ENCODE results near the gene AQR.

Gene AQR

DNA sequence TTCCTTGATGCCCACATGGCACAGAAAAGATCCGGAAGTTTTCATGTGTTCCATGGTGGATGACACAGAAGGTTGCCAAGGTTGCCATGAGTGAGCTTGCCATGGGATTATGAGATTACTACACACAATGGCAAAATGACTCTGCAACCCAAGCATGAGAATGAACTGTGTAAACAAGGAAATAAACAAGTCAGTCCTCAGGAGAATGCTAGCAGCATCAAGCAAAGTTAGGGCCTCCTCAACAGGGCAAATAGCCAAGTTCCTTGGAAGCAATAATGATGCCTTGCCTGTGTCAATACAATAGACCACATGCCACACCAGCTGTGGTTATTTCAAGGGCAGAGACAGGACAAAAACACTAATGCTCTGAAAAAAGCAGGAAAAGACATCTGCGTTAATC is 41.8 kb downstream of the AQR start:
- H3K36me3 ChIP-seq = peaks cover 82% of the 10 kb centered on the region
- H3K4me3 ChIP-seq = no peak overlapping the region
- no peak overlapping the region for H3K9ac ChIP-seq
- TF ChIP-seq Cebpa-rat (IDR thresholded peaks at IDR 0.05) = no peak
- H3K27me3 ChIP-seq = no peaks in the 10 kb centered on the region
- no peaks in the 10 kb centered on the region for H4K20me1 ChIP-seq
- no peaks in the 10 kb centered on the region for H3K4me1 ChIP-seq
- H3K9me3 ChIP-seq = peaks cover 6% of the 10 kb centered on the region
- no peak overlapping the region for H3K27ac ChIP-seq
- H3K4me2 ChIP-seq = no peak overlapping the region

- Histone ChIP-seq H3K4me2 (no peak overlapping the region), H3K27ac (no peak overlapping the region), H3K4me3 (no peak overlapping the region), H3K4me1 (no peaks in the 10 kb centered on the region), H3K27me3 (no peaks in the 10 kb centered on the region), H4K20me1 (no peaks in the 10 kb centered on the region), H3K9me3 (peaks cover 4% of the 10 kb centered on the region), H3K36me3 (peaks cover 94% of the 10 kb centered on the region), H3K9ac (no peak overlapping the region)
- no peak for TF ChIP-seq Cebpa-rat (IDR thresholded peaks at IDR 0.05)
Observed at GRCh38 chr15:34914317-34914716, 55.2 kb downstream of the AQR start.

- Histone ChIP-seq H3K4me3 (no peak overlapping the region), H3K4me1 (no peaks in the 10 kb centered on the region), H3K4me2 (no peak overlapping the region), H3K9me3 (no peaks in the 10 kb centered on the region), H4K20me1 (no peaks in the 10 kb centered on the region), H3K27ac (no peak overlapping the region), H3K9ac (no peak overlapping the region), H3K27me3 (no peaks in the 10 kb centered on the region), H3K36me3 (peaks cover 82% of the 10 kb centered on the region)
- TF ChIP-seq Cebpa-rat (IDR thresholded peaks at IDR 0.05) = no peak
Observed at GRCh38 chr15:34905047-34905446, 64.5 kb downstream of the AQR start.

DNA sequence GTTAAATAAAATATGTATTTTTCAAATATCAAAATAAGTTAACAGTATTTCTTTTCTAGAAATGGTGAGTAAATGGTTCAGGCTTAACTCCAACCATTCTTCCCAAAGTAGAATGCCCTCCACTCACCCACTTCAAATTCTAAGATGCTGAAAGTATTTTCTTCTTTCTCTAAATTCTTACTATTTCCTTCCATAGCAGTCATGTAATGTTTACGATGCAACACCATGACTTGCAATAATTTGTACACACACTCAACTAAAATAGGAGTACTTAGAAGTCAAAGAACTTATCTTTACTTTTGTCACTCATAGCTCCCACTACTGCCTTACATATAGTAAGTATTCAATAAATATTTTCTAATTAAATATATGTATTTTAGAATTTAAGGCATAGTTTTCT is 65.0 kb downstream of the AQR start:
- Histone ChIP-seq H4K20me1 (no peaks in the 10 kb centered on the region), H3K4me2 (no peak overlapping the region), H3K27me3 (no peaks in the 10 kb centered on the region), H3K4me3 (no peak overlapping the region), H3K36me3 (peaks cover 84% of the 10 kb centered on the region), H3K9me3 (no peaks in the 10 kb centered on the region), H3K9ac (no peak overlapping the region), H3K27ac (no peak overlapping the region), H3K4me1 (no peaks in the 10 kb centered on the region)
- TF ChIP-seq Cebpa-rat (IDR thresholded peaks at IDR 0.05) = no peak

DNA sequence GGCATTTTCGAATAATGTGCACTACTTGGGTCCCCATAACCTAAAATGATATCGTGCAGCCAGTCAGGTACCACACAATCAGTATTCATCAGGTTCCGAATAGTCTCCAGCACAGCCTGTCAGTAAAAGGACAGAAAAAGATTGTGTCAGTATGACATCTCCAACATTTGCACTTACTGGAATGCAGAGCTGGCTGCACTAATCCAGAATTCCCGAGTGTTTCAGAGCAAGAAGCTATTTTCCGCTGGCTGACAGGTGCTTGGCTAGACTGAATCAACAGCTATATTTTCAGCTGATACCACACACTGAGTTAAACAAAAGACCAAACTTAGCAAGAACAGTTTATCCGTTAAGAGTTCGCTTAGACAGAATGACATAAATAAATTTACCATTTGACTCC is 68.8 kb downstream of the AQR start:
- Histone ChIP-seq H3K9me3 (no peaks in the 10 kb centered on the region), H3K36me3 (peaks cover 83% of the 10 kb centered on the region), H3K4me1 (no peaks in the 10 kb centered on the region), H4K20me1 (no peaks in the 10 kb centered on the region), H3K4me3 (no peak overlapping the region), H3K9ac (no peak overlapping the region), H3K27me3 (no peaks in the 10 kb centered on the region), H3K27ac (no peak overlapping the region), H3K4me2 (no peak overlapping the region)
- no peak for TF ChIP-seq Cebpa-rat (IDR thresholded peaks at IDR 0.05)

DNA sequence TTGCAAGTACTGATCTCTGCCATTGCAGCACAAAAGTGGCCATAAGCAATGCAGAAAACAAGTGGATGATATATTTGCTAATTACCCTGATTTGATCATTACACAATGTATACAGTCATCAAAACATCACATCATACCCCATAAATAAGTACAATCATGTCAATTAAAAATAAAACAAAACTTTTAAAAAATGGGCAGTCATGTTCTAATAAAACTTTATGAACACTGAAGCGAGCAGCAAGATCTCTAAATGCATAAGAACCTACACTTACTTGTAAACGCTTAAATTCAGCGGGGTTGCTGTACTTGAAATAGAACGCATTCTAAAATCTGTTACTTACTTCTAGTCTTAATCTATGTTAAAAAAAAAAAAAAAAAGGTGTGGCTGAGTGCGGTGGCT is 73.4 kb downstream of the AQR start:
- H3K4me2 ChIP-seq = no peak overlapping the region
- H3K4me3 ChIP-seq = no peak overlapping the region
- TF ChIP-seq Cebpa-rat (IDR thresholded peaks at IDR 0.05) = no peak
- peaks cover 19% of the 10 kb centered on the region for H3K9me3 ChIP-seq
- no peaks in the 10 kb centered on the region for H3K27me3 ChIP-seq
- no peak overlapping the region for H3K9ac ChIP-seq
- H3K4me1 ChIP-seq = no peaks in the 10 kb centered on the region
- H3K27ac ChIP-seq = no peak overlapping the region
- no peaks in the 10 kb centered on the region for H4K20me1 ChIP-seq
- H3K36me3 ChIP-seq = peaks cover 85% of the 10 kb centered on the region

DNA sequence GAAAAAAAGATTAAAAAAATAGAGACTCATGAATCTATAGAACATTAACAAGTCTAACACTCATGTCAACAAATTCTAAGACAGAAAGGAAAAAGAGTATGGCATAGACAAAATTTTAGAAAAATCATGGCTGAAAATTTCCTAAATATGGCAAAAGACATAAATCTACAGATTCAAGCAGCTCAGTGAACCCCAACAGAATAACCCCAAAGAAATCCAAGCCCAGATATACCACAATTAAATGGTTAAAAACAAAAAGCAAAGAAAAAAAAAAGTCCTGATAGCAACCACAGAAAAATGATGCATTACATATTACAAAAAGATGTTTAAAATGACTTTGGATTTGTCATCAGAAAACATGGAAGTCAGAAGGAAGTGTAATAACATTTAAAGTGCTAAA is 75.6 kb downstream of the AQR start:
- Histone ChIP-seq H3K9ac (no peak overlapping the region), H3K4me1 (no peaks in the 10 kb centered on the region), H3K9me3 (peaks cover 19% of the 10 kb centered on the region), H3K36me3 (peaks cover 80% of the 10 kb centered on the region), H3K4me3 (no peak overlapping the region), H3K27me3 (no peaks in the 10 kb centered on the region), H3K4me2 (no peak overlapping the region), H4K20me1 (no peaks in the 10 kb centered on the region), H3K27ac (no peak overlapping the region)
- no peak for TF ChIP-seq Cebpa-rat (IDR thresholded peaks at IDR 0.05)

- no peaks in the 10 kb centered on the region for H3K4me1 ChIP-seq
- H3K27ac ChIP-seq = no peak overlapping the region
- no peak overlapping the region for H3K4me2 ChIP-seq
- no peaks in the 10 kb centered on the region for H4K20me1 ChIP-seq
- peaks cover 77% of the 10 kb centered on the region for H3K36me3 ChIP-seq
- TF ChIP-seq Cebpa-rat (IDR thresholded peaks at IDR 0.05) = no peak
- H3K4me3 ChIP-seq = no peak overlapping the region
- H3K9me3 ChIP-seq = peaks cover 19% of the 10 kb centered on the region
- no peak overlapping the region for H3K9ac ChIP-seq
- no peaks in the 10 kb centered on the region for H3K27me3 ChIP-seq
Observed at GRCh38 chr15:34892963-34893591, 76.5 kb downstream of the AQR start.

GRCh38 chr15:34890424-34890823 is 79.1 kb downstream of the AQR start:
- H4K20me1 ChIP-seq = no peaks in the 10 kb centered on the region
- no peak overlapping the region for H3K9ac ChIP-seq
- H3K9me3 ChIP-seq = peaks cover 19% of the 10 kb centered on the region
- peaks cover 75% of the 10 kb centered on the region for H3K36me3 ChIP-seq
- no peaks in the 10 kb centered on the region for H3K27me3 ChIP-seq
- no peak for TF ChIP-seq Cebpa-rat (IDR thresholded peaks at IDR 0.05)
- no peak overlapping the region for H3K4me3 ChIP-seq
- no peak overlapping the region for H3K27ac ChIP-seq
- H3K4me2 ChIP-seq = no peak overlapping the region
- H3K4me1 ChIP-seq = no peaks in the 10 kb centered on the region

GRCh38 chr15:34889476-34889875 is 80.1 kb downstream of the AQR start:
- no peak for TF ChIP-seq Cebpa-rat (IDR thresholded peaks at IDR 0.05)
- Histone ChIP-seq H3K27ac (no peak overlapping the region), H3K4me1 (no peaks in the 10 kb centered on the region), H3K9me3 (peaks cover 19% of the 10 kb centered on the region), H3K36me3 (peaks cover 81% of the 10 kb centered on the region), H3K4me3 (no peak overlapping the region), H4K20me1 (no peaks in the 10 kb centered on the region), H3K9ac (no peak overlapping the region), H3K4me2 (no peak overlapping the region), H3K27me3 (no peaks in the 10 kb centered on the region)

- Histone ChIP-seq H3K9ac (no peak overlapping the region), H3K36me3 (peaks cover 85% of the 10 kb centered on the region), H3K27ac (no peak overlapping the region), H3K9me3 (no peaks in the 10 kb centered on the region), H4K20me1 (no peaks in the 10 kb centered on the region), H3K4me1 (no peaks in the 10 kb centered on the region), H3K4me3 (no peak overlapping the region), H3K27me3 (no peaks in the 10 kb centered on the region), H3K4me2 (no peak overlapping the region)
- TF ChIP-seq Cebpa-rat (IDR thresholded peaks at IDR 0.05) = no peak
Observed at GRCh38 chr15:34886134-34886533, 83.4 kb downstream of the AQR start.
